PFSK-1 (cell line): ENCODE measurements around the gene PABPN1.

Source experiments
- POLR2AphosphoS5 ChIP-seq: IDR thresholded peaks from 2 replicates; pipeline ENCODE4 v1.6.1; 2012; ENCODE audit warnings: low read depth, mild to moderate bottlenecking, control low read depth, low read length, moderate library complexity
- SIN3A ChIP-seq: IDR thresholded peaks from 2 replicates; pipeline ENCODE4 v1.6.1; 2012; ENCODE audit warnings: mild to moderate bottlenecking, low read length, moderate library complexity, borderline replicate concordance; ENCODE audit not compliant: insufficient read depth

GRCh38 chr14:23364164-23365035, 43.1 kb downstream of the PABPN1 start:
- TF ChIP-seq SIN3A: no peak
- TF ChIP-seq POLR2AphosphoS5: no peak
